ENCODE measurements around the gene HOTAIR.

The HOTAIR gene

GRCh38 chr12:53981634-53982565 lies 7.1 kb upstream of the HOTAIR start:
- Histone ChIP-seq H3K4me1 (ENCODE audit: insufficient read depth, low read length) (no peaks in the 10 kb centered on the region), H3K4me3 (ENCODE audit: low read length) (no peak overlapping the region), H3K9me3 (ENCODE audit: insufficient read depth, low read depth, low read length) (peaks cover 15% of the 10 kb centered on the region; the same call in 1 of the 2 replicates), H3K9ac (ENCODE audit: low read depth, low read length) (no peak overlapping the region), H3K27me3 (ENCODE audit: insufficient read depth, low read length) (peaks cover 100% of the 10 kb centered on the region), H3K36me3 (ENCODE audit: insufficient read depth, low read depth, low read length) (no peaks in the 10 kb centered on the region), H3K27ac (ENCODE audit: low read length) (no peak overlapping the region)

- H3K9me3 ChIP-seq (ENCODE audit: insufficient read depth, low read depth, low read length), result peaks cover 15% of the 10 kb centered on the region; the same call in 1 of the 2 replicates
- H3K9ac ChIP-seq (ENCODE audit: low read depth, low read length), result no peak overlapping the region
- no peaks in the 10 kb centered on the region for H3K36me3 ChIP-seq (ENCODE audit: insufficient read depth, low read depth, low read length)
- H3K4me1 ChIP-seq (ENCODE audit: insufficient read depth, low read length), result no peaks in the 10 kb centered on the region
- H3K4me3 ChIP-seq (ENCODE audit: low read length), result no peak overlapping the region
- no peak overlapping the region for H3K27ac ChIP-seq (ENCODE audit: low read length)
- peaks cover 100% of the 10 kb centered on the region for H3K27me3 ChIP-seq (ENCODE audit: insufficient read depth, low read length)
Observed at GRCh38 chr12:53980802-53981496, 6.2 kb upstream of the HOTAIR start.

DNA sequence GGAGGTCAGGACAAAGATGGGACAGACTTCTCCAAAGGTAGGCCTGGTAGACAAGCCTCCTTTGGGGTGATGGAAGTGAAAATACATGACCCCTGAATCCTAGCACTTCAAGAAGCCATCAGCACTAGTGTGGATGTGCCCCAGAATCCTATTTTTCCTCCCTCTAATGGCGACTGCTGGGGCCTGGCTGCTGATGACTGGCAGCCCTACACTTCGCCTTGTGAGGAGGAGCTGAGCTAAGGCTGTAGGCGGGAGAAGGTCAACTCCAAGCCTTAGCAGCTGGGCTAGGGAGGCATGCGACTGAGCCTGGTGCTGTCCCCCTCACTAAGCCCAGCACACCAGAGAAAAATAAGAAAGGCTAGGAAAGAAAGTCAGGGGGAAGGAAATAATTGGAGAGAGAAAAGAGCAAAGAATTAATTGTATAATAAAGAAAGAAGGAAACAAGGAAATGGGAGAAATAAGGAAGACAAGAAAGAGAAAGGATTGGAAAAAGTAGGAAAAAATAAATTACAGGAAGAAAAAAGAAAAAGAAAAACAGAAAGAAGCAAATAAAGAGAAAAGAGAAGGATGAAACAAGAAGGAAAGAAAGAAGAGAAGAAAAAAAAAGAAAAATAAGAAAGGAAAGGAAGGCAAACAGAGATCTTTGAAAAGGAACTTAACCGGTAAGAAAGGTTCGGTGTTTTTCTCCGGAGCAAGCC lies 5.5 kb upstream of the HOTAIR start:
- Histone ChIP-seq H3K4me1 (ENCODE audit: insufficient read depth, low read length) (no peaks in the 10 kb centered on the region), H3K4me3 (ENCODE audit: low read length) (no peak overlapping the region), H3K27me3 (ENCODE audit: insufficient read depth, low read length) (peaks cover 100% of the 10 kb centered on the region), H3K9me3 (ENCODE audit: insufficient read depth, low read depth, low read length) (peaks cover 11% of the 10 kb centered on the region; the same call in 1 of the 2 replicates), H3K9ac (ENCODE audit: low read depth, low read length) (no peak overlapping the region), H3K36me3 (ENCODE audit: insufficient read depth, low read depth, low read length) (no peaks in the 10 kb centered on the region), H3K27ac (ENCODE audit: low read length) (no peak overlapping the region)

GRCh38 chr12:53978477-53979356 lies 4.0 kb upstream of the HOTAIR start:
- Histone ChIP-seq H3K27me3 (ENCODE audit: insufficient read depth, low read length) (peaks cover 100% of the 10 kb centered on the region), H3K9me3 (ENCODE audit: insufficient read depth, low read depth, low read length) (peaks cover 3% of the 10 kb centered on the region; the same call in 1 of the 2 replicates), H3K36me3 (ENCODE audit: insufficient read depth, low read depth, low read length) (no peaks in the 10 kb centered on the region), H3K27ac (ENCODE audit: low read length) (no peak overlapping the region), H3K9ac (ENCODE audit: low read depth, low read length) (no peak overlapping the region), H3K4me3 (ENCODE audit: low read length) (no peak overlapping the region), H3K4me1 (ENCODE audit: insufficient read depth, low read length) (no peaks in the 10 kb centered on the region)

- Histone ChIP-seq H3K27me3 (ENCODE audit: insufficient read depth, low read length) (peaks cover 100% of the 10 kb centered on the region), H3K4me1 (ENCODE audit: insufficient read depth, low read length) (no peaks in the 10 kb centered on the region), H3K9ac (ENCODE audit: low read depth, low read length) (no peak overlapping the region), H3K36me3 (ENCODE audit: insufficient read depth, low read depth, low read length) (no peaks in the 10 kb centered on the region), H3K9me3 (ENCODE audit: insufficient read depth, low read depth, low read length) (no peaks in the 10 kb centered on the region; the same call in 1 of the 2 replicates), H3K4me3 (ENCODE audit: low read length) (no peak overlapping the region), H3K27ac (ENCODE audit: low read length) (no peak overlapping the region)
Observed at GRCh38 chr12:53977596-53978445, 3.1 kb upstream of the HOTAIR start.

- Histone ChIP-seq H3K27me3 (ENCODE audit: insufficient read depth, low read length) (peaks cover 100% of the 10 kb centered on the region), H3K9me3 (ENCODE audit: insufficient read depth, low read depth, low read length) (peaks cover 4% of the 10 kb centered on the region; the same call in 1 of the 2 replicates)
Observed at GRCh38 chr12:53976823-53977595, 2.3 kb upstream of the HOTAIR start.

DNA sequence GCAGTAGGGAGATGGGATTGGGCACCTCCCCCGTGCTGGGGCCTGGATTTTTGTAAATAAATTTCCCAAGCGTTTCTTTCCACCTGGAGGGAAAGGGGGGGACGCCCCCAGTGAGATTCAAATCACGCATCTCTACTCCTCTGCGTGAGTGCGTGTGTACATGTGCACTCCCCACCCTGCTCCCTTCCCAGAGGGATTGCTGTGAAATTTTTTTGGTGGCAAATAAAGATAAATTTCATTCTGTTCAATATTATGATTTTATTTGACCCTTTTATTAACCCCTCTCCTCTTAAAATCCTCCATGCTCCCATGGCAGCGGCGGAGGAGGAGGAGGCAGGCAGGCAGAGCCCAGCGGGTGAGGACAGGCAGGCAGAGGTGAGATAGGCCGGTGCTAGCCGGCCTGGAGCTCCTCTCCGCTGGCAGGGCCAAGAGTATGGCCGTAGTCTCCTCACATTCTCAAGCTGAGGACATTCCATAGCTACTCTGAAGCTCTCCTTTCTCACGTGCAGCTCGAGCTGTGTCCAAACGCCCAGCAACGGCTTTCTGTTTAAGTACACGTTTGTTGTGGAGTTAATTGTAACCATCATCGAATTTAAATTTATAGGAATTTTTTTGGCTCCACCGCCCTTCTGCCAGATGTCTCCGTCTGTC lies 1.5 kb upstream of the HOTAIR start:
- Histone ChIP-seq H3K9me3 (ENCODE audit: insufficient read depth, low read depth, low read length) (peaks cover 4% of the 10 kb centered on the region; the same call in 1 of the 2 replicates), H3K9ac (ENCODE audit: low read depth, low read length) (no peak overlapping the region)

More at GRCh38 chr12:53976823-53977595, 2.3 kb upstream of the HOTAIR start:
- Histone ChIP-seq H3K4me3 (ENCODE audit: low read length) (no peak overlapping the region), H3K36me3 (ENCODE audit: insufficient read depth, low read depth, low read length) (no peaks in the 10 kb centered on the region), H3K27ac (ENCODE audit: low read length) (no peak overlapping the region), H3K9ac (ENCODE audit: low read depth, low read length) (no peak overlapping the region), H3K4me1 (ENCODE audit: insufficient read depth, low read length) (no peaks in the 10 kb centered on the region)

GRCh38 chr12:53975479-53976152 lies 862 bp upstream of the HOTAIR start:
- no peak overlapping the region for H3K9ac ChIP-seq (ENCODE audit: low read depth, low read length)
- no peaks in the 10 kb centered on the region for H3K4me1 ChIP-seq (ENCODE audit: insufficient read depth, low read length)
- no peak overlapping the region for H3K4me3 ChIP-seq (ENCODE audit: low read length)
- H3K9me3 ChIP-seq (ENCODE audit: insufficient read depth, low read depth, low read length), result peaks cover 4% of the 10 kb centered on the region; the same call in 1 of the 2 replicates
- no peaks in the 10 kb centered on the region for H3K36me3 ChIP-seq (ENCODE audit: insufficient read depth, low read depth, low read length)
- peaks cover 100% of the 10 kb centered on the region for H3K27me3 ChIP-seq (ENCODE audit: insufficient read depth, low read length)
- no peak overlapping the region for H3K27ac ChIP-seq (ENCODE audit: low read length)

More for the DNA sequence above, 1.5 kb upstream of the HOTAIR start:
- Histone ChIP-seq H3K27me3 (ENCODE audit: insufficient read depth, low read length) (peaks cover 100% of the 10 kb centered on the region), H3K4me3 (ENCODE audit: low read length) (no peak overlapping the region), H3K36me3 (ENCODE audit: insufficient read depth, low read depth, low read length) (no peaks in the 10 kb centered on the region), H3K4me1 (ENCODE audit: insufficient read depth, low read length) (no peaks in the 10 kb centered on the region), H3K27ac (ENCODE audit: low read length) (no peak overlapping the region)

- peaks cover 100% of the 10 kb centered on the region for H3K27me3 ChIP-seq (ENCODE audit: insufficient read depth, low read length)
- no peaks in the 10 kb centered on the region for H3K36me3 ChIP-seq (ENCODE audit: insufficient read depth, low read depth, low read length)
- H3K4me1 ChIP-seq (ENCODE audit: insufficient read depth, low read length), result no peaks in the 10 kb centered on the region
- no peak overlapping the region for H3K9ac ChIP-seq (ENCODE audit: low read depth, low read length)
- H3K9me3 ChIP-seq (ENCODE audit: insufficient read depth, low read depth, low read length), result peaks cover 4% of the 10 kb centered on the region; the same call in 1 of the 2 replicates
- H3K4me3 ChIP-seq (ENCODE audit: low read length), result no peak overlapping the region
- H3K27ac ChIP-seq (ENCODE audit: low read length), result no peak overlapping the region
Observed at GRCh38 chr12:53975064-53975471, 314 bp upstream of the HOTAIR start.
